Measurements from ENCODE around the gene IL9. TPM values are rescaled to one million over a fixed set of nuclear protein-coding genes. Genes with fewer than 3 reads are reported as not detected.

The IL9 gene
- total and polyA plus RNA-seq, 10 of the 15 experiments (the other 5 are each of a cell fraction or from before 2014, with no cell fraction given) = not detected

DNA sequence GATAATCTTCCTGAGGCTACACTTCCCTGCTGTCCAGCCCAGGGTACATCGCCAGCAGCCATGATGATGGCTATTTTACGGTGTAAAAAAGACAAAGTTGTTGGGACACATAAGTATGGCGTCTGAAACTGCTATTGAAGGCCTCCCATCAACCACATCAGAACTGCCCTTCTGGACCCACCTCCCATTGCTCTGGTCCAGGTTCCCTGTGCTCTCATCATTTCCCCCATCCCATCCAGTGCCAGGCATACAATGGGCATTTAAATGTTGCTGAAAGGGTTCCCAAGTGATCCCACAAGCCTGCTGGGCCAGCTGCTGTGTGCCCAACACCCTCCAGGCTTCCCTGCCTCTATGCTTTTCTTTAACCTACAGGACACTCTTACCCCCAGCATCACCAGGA lies 10.6 kb downstream of the IL9 start:
- FAIRE-seq (no peak), ATAC-seq (no peak), DNase-seq (ENCODE audit: low read depth, low spot score) (no peak)
- in situ Hi-C loops (cut with MboI) (loop anchor here (5.0 kb wide), 2 partner anchors 192 to 327 kb away; no protein-coding TSS in a partner anchor), intact Hi-C loops (cut with micrococcal nuclease; ENCODE audit: unreplicated experiment) (loop anchor here (5.0 kb wide), 1 partner anchor 62 kb away; no protein-coding TSS in a partner anchor)
- H3K4me3 ChIP-seq = no peak overlapping the region
- H3K27ac ChIP-seq (ENCODE audit: control insufficient read depth, insufficient read depth) = no peak overlapping the region
- BruUV-seq (replicated peaks) = no TSS peak
- H3K9me3 ChIP-seq (replicated peaks; ENCODE audit: control insufficient read depth, insufficient read depth, low read length) = no peaks in the 10 kb centered on the region
- TF ChIP-seq MXI1 (IDR thresholded peaks at IDR 0.05; ENCODE audit: low read depth, low read length) (no peak), NFYB (IDR thresholded peaks at IDR 0.05; ENCODE audit: insufficient read depth, low read depth, low read length) (no peak), PML (IDR thresholded peaks at IDR 0.05; ENCODE audit: low read length) (no peak), CBFB (IDR thresholded peaks at IDR 0.05; ENCODE audit: low read depth) (no peak), MTA3 (IDR thresholded peaks at IDR 0.05; ENCODE audit: borderline replicate concordance, low read length) (no peak), BHLHE40 (IDR thresholded peaks at IDR 0.05; ENCODE audit: borderline replicate concordance in 1 of 2, low read depth in 2 of 2, low read length in 1 of 2) (no peak), LARP7 (IDR thresholded peaks at IDR 0.05) (no peak), TBL1XR1 (IDR thresholded peaks at IDR 0.05; ENCODE audit: low read depth, low read length) (no peak), IKZF2 (IDR thresholded peaks at IDR 0.05) (no peak), BMI1 (IDR thresholded peaks at IDR 0.05; ENCODE audit: borderline replicate concordance) (no peak), SPI1 (IDR thresholded peaks at IDR 0.05; ENCODE audit: borderline replicate concordance, insufficient read depth, low read depth, low read length) (no peak), ZSCAN29 (IDR thresholded peaks at IDR 0.05) (no peak), EGR1 (IDR thresholded peaks at IDR 0.05; ENCODE audit: borderline replicate concordance in 1 of 2, low read depth in 2 of 2, low read length in 2 of 2) (no peak), POU2F2 (IDR thresholded peaks at IDR 0.05; ENCODE audit: borderline replicate concordance, low read depth, low read length) (no peak), CEBPB (IDR thresholded peaks at IDR 0.05; ENCODE audit: borderline replicate concordance in 1 of 2, low read depth in 2 of 2, low read length in 2 of 2) (no peak), NBN (IDR thresholded peaks at IDR 0.05) (no peak)
- TF ChIP-seq, protein P1, sequence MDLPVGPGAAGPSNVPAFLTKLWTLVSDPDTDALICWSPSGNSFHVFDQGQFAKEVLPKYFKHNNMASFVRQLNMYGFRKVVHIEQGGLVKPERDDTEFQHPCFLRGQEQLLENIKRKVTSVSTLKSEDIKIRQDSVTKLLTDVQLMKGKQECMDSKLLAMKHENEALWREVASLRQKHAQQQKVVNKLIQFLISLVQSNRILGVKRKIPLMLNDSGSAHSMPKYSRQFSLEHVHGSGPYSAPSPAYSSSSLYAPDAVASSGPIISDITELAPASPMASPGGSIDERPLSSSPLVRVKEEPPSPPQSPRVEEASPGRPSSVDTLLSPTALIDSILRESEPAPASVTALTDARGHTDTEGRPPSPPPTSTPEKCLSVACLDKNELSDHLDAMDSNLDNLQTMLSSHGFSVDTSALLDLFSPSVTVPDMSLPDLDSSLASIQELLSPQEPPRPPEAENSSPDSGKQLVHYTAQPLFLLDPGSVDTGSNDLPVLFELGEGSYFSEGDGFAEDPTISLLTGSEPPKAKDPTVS (IDR thresholded peaks at IDR 0.05; ENCODE audit: low read depth, low read length) = no peak
- TF ChIP-seq, protein P2, sequence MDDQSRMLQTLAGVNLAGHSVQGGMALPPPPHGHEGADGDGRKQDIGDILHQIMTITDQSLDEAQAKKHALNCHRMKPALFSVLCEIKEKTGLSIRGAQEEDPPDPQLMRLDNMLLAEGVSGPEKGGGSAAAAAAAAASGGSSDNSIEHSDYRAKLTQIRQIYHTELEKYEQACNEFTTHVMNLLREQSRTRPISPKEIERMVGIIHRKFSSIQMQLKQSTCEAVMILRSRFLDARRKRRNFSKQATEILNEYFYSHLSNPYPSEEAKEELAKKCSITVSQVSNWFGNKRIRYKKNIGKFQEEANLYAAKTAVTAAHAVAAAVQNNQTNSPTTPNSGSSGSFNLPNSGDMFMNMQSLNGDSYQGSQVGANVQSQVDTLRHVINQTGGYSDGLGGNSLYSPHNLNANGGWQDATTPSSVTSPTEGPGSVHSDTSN (IDR thresholded peaks at IDR 0.05; ENCODE audit: insufficient replicate concordance, low read depth, low read length) = no peak
- TF ChIP-seq, protein P3, sequence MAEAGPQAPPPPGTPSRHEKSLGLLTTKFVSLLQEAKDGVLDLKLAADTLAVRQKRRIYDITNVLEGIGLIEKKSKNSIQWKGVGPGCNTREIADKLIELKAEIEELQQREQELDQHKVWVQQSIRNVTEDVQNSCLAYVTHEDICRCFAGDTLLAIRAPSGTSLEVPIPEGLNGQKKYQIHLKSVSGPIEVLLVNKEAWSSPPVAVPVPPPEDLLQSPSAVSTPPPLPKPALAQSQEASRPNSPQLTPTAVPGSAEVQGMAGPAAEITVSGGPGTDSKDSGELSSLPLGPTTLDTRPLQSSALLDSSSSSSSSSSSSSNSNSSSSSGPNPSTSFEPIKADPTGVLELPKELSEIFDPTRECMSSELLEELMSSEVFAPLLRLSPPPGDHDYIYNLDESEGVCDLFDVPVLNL (IDR thresholded peaks at IDR 0.05; ENCODE audit: low read depth, low read length) = no peak
- no peak overlapping the region for H3K4me2 ChIP-seq (ENCODE audit: control insufficient read depth, insufficient read depth)
- H3K9ac ChIP-seq (ENCODE audit: control insufficient read depth, insufficient read depth, low read length) = no peak overlapping the region
- no peaks in the 10 kb centered on the region for H3K79me2 ChIP-seq (ENCODE audit: control insufficient read depth, insufficient read depth, low read length)
- RAD21 ChIA-PET (ENCODE audit: unreplicated experiment) = no interaction called here
- CTCF ChIA-PET = interaction anchor here (1.3 kb wide), 1 partner anchor 178 kb away, joined by 3 read pairs; no protein-coding TSS in a partner anchor
- H3K27me3 ChIP-seq (replicated peaks in 1 of 2; ENCODE audit: control insufficient read depth in 2 of 2, insufficient read depth in 2 of 2, low read length in 1 of 2) = no peaks in the 10 kb centered on the region
- no peaks in the 10 kb centered on the region for H4K20me1 ChIP-seq (ENCODE audit: control insufficient read depth, insufficient read depth)
- H3K4me1 ChIP-seq (ENCODE audit: control insufficient read depth, insufficient read depth, low read length) = no peaks in the 10 kb centered on the region
- 44% methylated on average over 3 of the region's 3 CpGs for WGBS (ENCODE audit: insufficient coverage, insufficient replicate concordance, low lambda C conversion rate, missing lambda C conversion rate)
- no peak overlapping the region for H2AFZ ChIP-seq (ENCODE audit: control insufficient read depth, low read depth, low read length)
- SMC1A ChIA-PET (ENCODE audit: uncharacterized antibody, unreplicated experiment) = no interaction called here
- POLR2A ChIA-PET = no interaction called here
- no peaks in the 10 kb centered on the region for H3K36me3 ChIP-seq (ENCODE audit: control insufficient read depth in 2 of 2, insufficient read depth in 2 of 2, low read length in 1 of 2)
